H1 (cell line): Measurements from ENCODE around the gene SRP9. TPM values are rescaled to one million over a fixed set of nuclear protein-coding genes. Genes with fewer than 3 reads are reported as not detected.

Source experiments
- CTCF ChIA-PET: fragments of 300-600 bp; sonication (Branson Sonifier 250); formaldehyde crosslinking; loops from one replicate; lab custom pipeline; 2021; ENCODE audit not compliant: partially characterized antibody; lab: Charles Lee
- POLR2A ChIA-PET: fragments of 300-600 bp; sonication (Branson Sonifier 250); formaldehyde crosslinking; loops from one replicate; lab custom pipeline; 2021; ENCODE audit warnings: inconsistent platforms; ENCODE audit not compliant: partially characterized antibody; lab: Charles Lee
- DNase-seq, 2 experiments: peaks; one replicate each; pipeline versions ENCODE4 v3.0.0 to v3.0.0-alpha.2; 2010 to 2022; ENCODE audit warnings: low spot score in 2 of 2, low read depth in 1 of 2, mixed read lengths in 1 of 2
- FAIRE-seq: peaks from 2 replicates; lab custom pipeline; 2011; peaks lifted over from hg19 to GRCh38; lab: Jason Lieb, UNC
- H2AFZ ChIP-seq: 2 replicates; pipeline ENCODE4 v1.8.1; 2012; ENCODE audit warnings: low read length, inconsistent platforms
- H2AK5ac ChIP-seq: 2 replicates; pipeline ENCODE4 v1.6.1; 2013; ENCODE audit warnings: low read depth, low read length
- H2BK120ac ChIP-seq: replicated peaks from 2 replicates; pipeline ENCODE3; 2013; ENCODE audit warnings: low read depth, low read length, inconsistent platforms
- H2BK12ac ChIP-seq: 2 replicates; pipeline ENCODE4 v1.6.1; 2013; ENCODE audit warnings: low read depth, low read length
- H2BK15ac ChIP-seq: 2 replicates; pipeline ENCODE4 v1.6.1; 2013; ENCODE audit warnings: low read length
- H2BK20ac ChIP-seq: 2 replicates; pipeline ENCODE4 v1.6.1; 2013; ENCODE audit warnings: low read length
- H2BK5ac ChIP-seq: 2 replicates; pipeline ENCODE4 v1.6.1; 2013; ENCODE audit warnings: low read depth, low read length
- H3K14ac ChIP-seq: 2 replicates; pipeline ENCODE4 v1.6.1; 2013; ENCODE audit warnings: inconsistent platforms; ENCODE audit not compliant: insufficient read length
- H3K18ac ChIP-seq: 2 replicates; pipeline ENCODE4 v1.6.1; 2013; ENCODE audit warnings: low read length; ENCODE audit errors: extremely low read depth
- H3K23ac ChIP-seq: 2 replicates; pipeline ENCODE4 v1.6.1; 2013; ENCODE audit warnings: inconsistent platforms; ENCODE audit not compliant: insufficient read length
- H3K23me2 ChIP-seq: 2 replicates; pipeline ENCODE4 v1.6.1; 2013; ENCODE audit warnings: low read depth, low read length
- H3K27ac ChIP-seq: 2 replicates; pipeline ENCODE4 v1.6.1; 2011; ENCODE audit warnings: low read depth, low read length, inconsistent platforms
- H3K27me3 ChIP-seq, 4 experiments: replicated peaks in 1 of 4; 1 replicate in 1 of 4; 2 replicates in 3 of 4; pipeline versions ENCODE4 v1.6.1 to v1.8.1; 2011 to 2013; ENCODE audit warnings: low read length in 3 of 4, mild to moderate bottlenecking in 3 of 4, inconsistent platforms in 2 of 4, mixed read lengths in 2 of 4, moderate library complexity in 1 of 4; ENCODE audit not compliant: control insufficient read depth in 3 of 4, insufficient read depth in 3 of 4; ENCODE audit errors: extremely low read depth in 1 of 4
- H3K36me3 ChIP-seq, 4 experiments: 2 replicates each; pipeline versions ENCODE4 v1.6.1 to v1.8.1; 2011 to 2013; ENCODE audit warnings: mild to moderate bottlenecking in 4 of 4, low read length in 3 of 4, moderate library complexity in 2 of 4, control low read depth in 1 of 4, inconsistent platforms in 1 of 4; ENCODE audit not compliant: insufficient read depth in 4 of 4, control insufficient read depth in 2 of 4
- H3K4ac ChIP-seq: replicated peaks from 2 replicates; pipeline ENCODE3; 2013; ENCODE audit warnings: low read length, low read depth, mixed read lengths, inconsistent platforms; ENCODE audit not compliant: insufficient read length
- H3K4me1 ChIP-seq, 4 experiments: replicated peaks in 1 of 4; 1 replicate in 1 of 4; 2 replicates in 3 of 4; pipeline versions ENCODE4 v1.6.1 to v1.8.1; 2011 to 2013; ENCODE audit warnings: low read length in 3 of 4, inconsistent platforms in 2 of 4, mixed read lengths in 1 of 4; ENCODE audit not compliant: insufficient read depth in 4 of 4, control insufficient read depth in 3 of 4
- H3K4me2 ChIP-seq, 2 experiments: 2 replicates each; pipeline versions ENCODE4 v1.6.1 to v1.8.1; 2011 to 2013; ENCODE audit warnings: low read depth in 2 of 2, low read length in 2 of 2, control low read depth in 1 of 2, inconsistent platforms in 1 of 2, mild to moderate bottlenecking in 1 of 2; ENCODE audit not compliant: insufficient read depth in 1 of 2
- H3K4me3 ChIP-seq, 4 experiments: fragments of 200-600, 300-600 bp in 1 of 4; sonication (generic), shearing (Covaris generic), sonication (Bioruptor Twin) in 1 of 4; 2 replicates each; pipeline versions ENCODE4 v1.5.1 to v1.8.1; 2011 to 2016; ENCODE audit warnings: low read length in 4 of 4, low read depth in 3 of 4, control low read depth in 2 of 4, inconsistent platforms in 2 of 4, mild to moderate bottlenecking in 2 of 4, mixed read lengths in 1 of 4, moderate library complexity in 1 of 4; ENCODE audit not compliant: insufficient read depth in 2 of 4; ENCODE audit errors: extremely low read depth in 1 of 4
- H3K56ac ChIP-seq: replicated peaks from 2 replicates; pipeline ENCODE3; 2013; ENCODE audit warnings: low read depth, mild to moderate bottlenecking, mixed read lengths, low read length, inconsistent platforms; ENCODE audit not compliant: insufficient read length
- H3K79me1 ChIP-seq: 2 replicates; pipeline ENCODE4 v1.6.1; 2013; ENCODE audit warnings: low read depth, low read length, control low read depth
- H3K79me2 ChIP-seq, 2 experiments: 2 replicates each; pipeline versions ENCODE4 v1.6.1 to v1.8.1; 2012 to 2013; ENCODE audit warnings: low read length in 2 of 2, mild to moderate bottlenecking in 2 of 2, inconsistent platforms in 1 of 2; ENCODE audit not compliant: insufficient read depth in 2 of 2, control insufficient read depth in 1 of 2
- H3K9ac ChIP-seq, 4 experiments: replicated peaks in 1 of 4; 1 replicate in 1 of 4; 2 replicates in 3 of 4; pipeline versions ENCODE4 v1.6.1 to v1.8.1; 2011 to 2013; ENCODE audit warnings: low read depth in 3 of 4, low read length in 3 of 4, control low read depth in 2 of 4, mild to moderate bottlenecking in 2 of 4, moderate library complexity in 2 of 4, inconsistent platforms in 1 of 4; ENCODE audit errors: extremely low read depth in 1 of 4
- H3K9me3 ChIP-seq, 2 experiments: 2 replicates each; pipeline versions ENCODE4 v1.6.1 to v1.8.1; 2012 to 2013; ENCODE audit warnings: mild to moderate bottlenecking in 2 of 2, moderate library complexity in 2 of 2, control low read depth in 1 of 2, inconsistent platforms in 1 of 2, low read depth in 1 of 2, low read length in 1 of 2, mixed read lengths in 1 of 2; ENCODE audit not compliant: insufficient read depth in 2 of 2
- H4K20me1 ChIP-seq, 2 experiments: replicated peaks in 1 of 2; 2 replicates each; pipeline versions ENCODE3 to v1.8.1; 2011 to 2013; ENCODE audit warnings: inconsistent platforms in 2 of 2, low read length in 2 of 2, mild to moderate bottlenecking in 1 of 2; ENCODE audit not compliant: insufficient read depth in 2 of 2, control insufficient read depth in 1 of 2
- H4K5ac ChIP-seq: 2 replicates; pipeline ENCODE4 v1.6.1; 2013; ENCODE audit warnings: low read length, low read depth, mixed read lengths, inconsistent platforms; ENCODE audit not compliant: insufficient read length
- H4K8ac ChIP-seq: 2 replicates; pipeline ENCODE4 v1.8.0; 2013; ENCODE audit warnings: mild to moderate bottlenecking, moderate library complexity, low read length, inconsistent platforms; ENCODE audit not compliant: insufficient read depth; ENCODE audit errors: extremely low read depth
- H4K91ac ChIP-seq: replicated peaks from 2 replicates; pipeline ENCODE3; 2013; ENCODE audit warnings: low read length, mixed read lengths, inconsistent platforms; ENCODE audit not compliant: insufficient read length
- ASH2L ChIP-seq: fragments of 200-600, 300-600 bp; sonication (generic); IDR thresholded peaks from one replicate; pipeline ENCODE4 v1.7.1; 2017; ENCODE audit warnings: low read length
- BACH1 ChIP-seq: IDR thresholded peaks from 2 replicates; pipeline ENCODE4 v1.6.1; 2012; ENCODE audit warnings: low read length, improper control_type of control experiment
- PHF8 ChIP-seq: fragments of 200-600 bp; sonication (generic); conservative IDR thresholded peaks from 2 replicates; pipeline ENCODE4 v1.7.1; 2012; ENCODE audit warnings: low read depth, mild to moderate bottlenecking, inconsistent platforms, low read length, moderate library complexity
- POU5F1 ChIP-seq: IDR thresholded peaks from 2 replicates; pipeline ENCODE4 v1.6.1; 2011; ENCODE audit warnings: low read depth, mild to moderate bottlenecking, low read length, moderate library complexity
- RBBP5 ChIP-seq: IDR thresholded peaks from 2 replicates; pipeline ENCODE4 v1.7.1; 2012; ENCODE audit warnings: low read depth, mild to moderate bottlenecking, inconsistent platforms, low read length, moderate library complexity, borderline replicate concordance
- TAF1 ChIP-seq: IDR thresholded peaks from 2 replicates; pipeline ENCODE4 v1.6.1; 2011; ENCODE audit warnings: mild to moderate bottlenecking, low read depth, low read length
- TBP ChIP-seq: IDR thresholded peaks from 2 replicates; pipeline ENCODE4 v1.6.1; 2011; ENCODE audit warnings: low read depth, low read length, improper control_type of control experiment
- WGBS, 2 experiments: shearing (Covaris generic) in 1 of 2; methylation state at CpG; one replicate each; pipeline versions ENCODE4 v1.1.6 to v1.1.7; 2013 to 2015; ENCODE audit warnings: low lambda C conversion rate in 2 of 2, mixed read lengths in 2 of 2, inconsistent platforms in 1 of 2, low coverage in 1 of 2, missing lambda C conversion rate in 1 of 2; ENCODE audit not compliant: insufficient replicate concordance in 2 of 2, insufficient coverage in 1 of 2, insufficient read length in 1 of 2; ENCODE audit errors: extremely low coverage in 1 of 2, missing lambda C conversion rate in 1 of 2; 5-methylcytosine and 5-hydroxymethylcytosine counted together
- polyA plus RNA-seq, 7 experiments: library from polyadenylated mRNA; depleted of rRNA in 3 of 7; stranded (reverse) in 5 of 7; unstranded in 2 of 7; fragments of >200 nt in 5 of 7; fragments of 200-250 nt in 2 of 7; gene quantifications; 1 replicate in 5 of 7; 2 replicates in 1 of 7; 4 replicates in 1 of 7; pipeline versions ENCODE4 v1.2.1 to v1.2.3, GENCODE V29; 2011 to 2013; ENCODE audit warnings: missing spikeins in 2 of 7, mixed read lengths in 2 of 7
- total RNA-seq: library from RNA; stranded (reverse); fragmentation: NEBNext Ultra II Directional; extraction: Animal tissue kit (Norgen Biotek cat#: 25700); gene quantifications from 2 replicates; pipeline ENCODE4 v1.2.1, GENCODE V29; 2021
- TF ChIP-seq, protein P1 (sequence below), 3 experiments: IDR thresholded peaks; 1 replicate in 2 of 3; 2 replicates in 1 of 3; pipeline versions ENCODE4 v1.5.1 to v1.6.1; 2011; ENCODE audit warnings: low read length in 3 of 3, mild to moderate bottlenecking in 3 of 3, inconsistent platforms in 2 of 3, low read depth in 1 of 3, moderate library complexity in 1 of 3; ENCODE audit not compliant: insufficient read depth in 1 of 3; ENCODE audit errors: control extremely low read depth in 1 of 3

Gene SRP9
- total and polyA plus RNA-seq, 2 of the 8 experiments (the other 6 are each of a cell fraction or from before 2014, with no cell fraction given) = 446 to 572 TPM

DNA sequence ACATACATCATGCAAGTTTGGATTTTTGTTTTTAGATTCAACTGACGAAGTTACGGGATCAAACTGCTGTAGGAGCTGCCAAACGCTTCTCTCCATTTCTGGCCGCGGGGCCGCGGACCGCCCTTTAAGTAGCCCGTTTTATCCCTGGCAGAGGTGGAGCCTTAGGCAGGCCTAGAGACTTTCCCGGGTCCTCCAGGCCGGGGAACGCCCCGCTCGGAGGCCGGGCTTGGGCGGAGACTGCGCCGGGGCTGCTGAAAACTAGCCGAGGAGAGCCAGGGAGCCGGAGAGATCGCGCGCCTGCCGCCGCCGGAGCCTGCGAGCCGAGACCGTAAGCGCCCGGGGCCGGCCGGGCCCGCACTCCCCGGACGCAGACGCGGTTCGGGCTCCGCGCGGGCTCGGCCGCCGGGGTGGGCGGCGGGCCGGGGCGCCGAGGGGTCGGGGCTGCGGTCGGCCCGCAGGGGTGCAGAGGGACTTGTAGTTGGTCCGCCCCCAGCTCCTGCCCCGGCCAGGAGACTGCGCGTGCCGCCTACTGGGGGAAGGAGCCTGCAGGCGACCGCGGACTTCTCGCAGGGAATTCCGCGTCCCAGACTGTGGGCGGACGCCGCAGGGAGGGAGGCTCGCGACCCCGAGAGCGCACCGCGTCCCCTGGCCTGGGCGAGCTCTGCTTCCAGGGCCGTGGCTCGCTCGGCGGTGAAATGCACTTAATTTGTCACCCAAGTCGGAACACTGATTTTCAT, 32.4 kb downstream of the SRP9 start, which contains the start of gene EPHX1:
Gene EPHX1, plus strand, starts transcription at position 283 of the 737 bp plus-strand sequence. CDS start 18,606 bp downstream, outside the sequence.
- peak within 1 kb of the TSS; percentile 78 for H2BK12ac ChIP-seq
- H3K9ac ChIP-seq = peak within 1 kb of the TSS; percentile 42 to 89 (median 69); a peak in 6 of 7 replicates
- H4K91ac ChIP-seq = peak within 1 kb of the TSS; percentile 62
- H4K20me1 ChIP-seq = peaks cover 0 to 2% of the 10 kb centered on the region in 2 experiments
- WGBS, 2 experiments = 2% methylated on average over 52 of the region's 80 CpGs; no CpG with 5 or more reads in 1 of the 2 experiments
- H3K4me2 ChIP-seq = peak within 1 kb of the TSS; percentile 94 to 96
- no peaks in the 10 kb centered on the region for H3K9me3 ChIP-seq
- H3K27ac ChIP-seq = no peak within 1 kb of the TSS; the same call in 1 of the 2 replicates
- H3K4ac ChIP-seq = peak within 1 kb of the TSS; percentile 59
- peaks cover 4% of the 10 kb centered on the region; the same call in 1 of the 2 replicates for H3K23me2 ChIP-seq
- H3K18ac ChIP-seq = peak within 1 kb of the TSS; percentile 97
- DNase-seq = peak in 1 of 2 experiments; percentile 92
- H3K14ac ChIP-seq = no peak within 1 kb of the TSS
- peaks cover 0 to 4% (median 0%) of the 10 kb centered on the region in 4 experiments; a peak in 1 of 7 replicates for H3K27me3 ChIP-seq
- no peak within 1 kb of the TSS for H2BK120ac ChIP-seq
- peaks cover 6% of the 10 kb centered on the region; the same call in 1 of the 2 replicates for H3K79me1 ChIP-seq
- H3K36me3 ChIP-seq = no peaks in the 10 kb centered on the region
- no peak for FAIRE-seq
- peaks cover 7 to 17% (median 10%) of the 10 kb centered on the region in 4 experiments for H3K4me1 ChIP-seq
- peak within 1 kb of the TSS; percentile 76 for H2BK5ac ChIP-seq
- H2AFZ ChIP-seq = no peak within 1 kb of the TSS
- peaks cover 0 to 17% of the 10 kb centered on the region in 2 experiments; a peak in 1 of 4 replicates for H3K79me2 ChIP-seq
- no peak within 1 kb of the TSS; the same call in 1 of the 2 replicates for H2BK20ac ChIP-seq
- H3K56ac ChIP-seq = peak within 1 kb of the TSS; percentile 80
- POLR2A ChIA-PET = interaction anchor here (0.6 to 13.3 kb wide), 17 partner anchors 9 to 114 kb away, joined by 3 to 166 read pairs (median 4); partner anchors contain the start of genes PYCR2 and SRP9
- H4K8ac ChIP-seq = peak within 1 kb of the TSS; percentile 82
- CTCF ChIA-PET = interaction anchor here (0.6 to 8.4 kb wide), 21 partner anchors 8 to 349 kb away, joined by 3 to 50 read pairs (median 5); partner anchors contain the start of genes LEFTY1 and SRP9
- peak within 1 kb of the TSS; percentile 65 for H4K5ac ChIP-seq
- peak within 1 kb of the TSS; percentile 49 to 80 (median 63) for H3K4me3 ChIP-seq
- H2BK15ac ChIP-seq = peak within 1 kb of the TSS; percentile 83; the same call in 1 of the 2 replicates
- H2AK5ac ChIP-seq = no peak within 1 kb of the TSS
- no peak within 1 kb of the TSS for H3K23ac ChIP-seq
- TF ChIP-seq BACH1 (peak; percentile 55), PHF8 (peak; percentile 34), TAF1 (peak; percentile 60), RBBP5 (peak; percentile 39; the same call in 1 of the 2 replicates), ASH2L (peak; percentile 35), TBP (peak; percentile 67), POU5F1 (no peak)
- TF ChIP-seq, protein P1, sequence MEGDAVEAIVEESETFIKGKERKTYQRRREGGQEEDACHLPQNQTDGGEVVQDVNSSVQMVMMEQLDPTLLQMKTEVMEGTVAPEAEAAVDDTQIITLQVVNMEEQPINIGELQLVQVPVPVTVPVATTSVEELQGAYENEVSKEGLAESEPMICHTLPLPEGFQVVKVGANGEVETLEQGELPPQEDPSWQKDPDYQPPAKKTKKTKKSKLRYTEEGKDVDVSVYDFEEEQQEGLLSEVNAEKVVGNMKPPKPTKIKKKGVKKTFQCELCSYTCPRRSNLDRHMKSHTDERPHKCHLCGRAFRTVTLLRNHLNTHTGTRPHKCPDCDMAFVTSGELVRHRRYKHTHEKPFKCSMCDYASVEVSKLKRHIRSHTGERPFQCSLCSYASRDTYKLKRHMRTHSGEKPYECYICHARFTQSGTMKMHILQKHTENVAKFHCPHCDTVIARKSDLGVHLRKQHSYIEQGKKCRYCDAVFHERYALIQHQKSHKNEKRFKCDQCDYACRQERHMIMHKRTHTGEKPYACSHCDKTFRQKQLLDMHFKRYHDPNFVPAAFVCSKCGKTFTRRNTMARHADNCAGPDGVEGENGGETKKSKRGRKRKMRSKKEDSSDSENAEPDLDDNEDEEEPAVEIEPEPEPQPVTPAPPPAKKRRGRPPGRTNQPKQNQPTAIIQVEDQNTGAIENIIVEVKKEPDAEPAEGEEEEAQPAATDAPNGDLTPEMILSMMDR (IDR thresholded peaks at IDR 0.05; ENCODE audit: control extremely low read depth in 1 of 3, insufficient read depth in 1 of 3, low read depth in 1 of 3, low read length in 3 of 3) = peak in 2 of 3 experiments; percentile 7 to 30; a peak in 2 of 4 replicates
